ENCODE results near the gene ADPRHL1.

ADPRHL1 gene

DNA sequence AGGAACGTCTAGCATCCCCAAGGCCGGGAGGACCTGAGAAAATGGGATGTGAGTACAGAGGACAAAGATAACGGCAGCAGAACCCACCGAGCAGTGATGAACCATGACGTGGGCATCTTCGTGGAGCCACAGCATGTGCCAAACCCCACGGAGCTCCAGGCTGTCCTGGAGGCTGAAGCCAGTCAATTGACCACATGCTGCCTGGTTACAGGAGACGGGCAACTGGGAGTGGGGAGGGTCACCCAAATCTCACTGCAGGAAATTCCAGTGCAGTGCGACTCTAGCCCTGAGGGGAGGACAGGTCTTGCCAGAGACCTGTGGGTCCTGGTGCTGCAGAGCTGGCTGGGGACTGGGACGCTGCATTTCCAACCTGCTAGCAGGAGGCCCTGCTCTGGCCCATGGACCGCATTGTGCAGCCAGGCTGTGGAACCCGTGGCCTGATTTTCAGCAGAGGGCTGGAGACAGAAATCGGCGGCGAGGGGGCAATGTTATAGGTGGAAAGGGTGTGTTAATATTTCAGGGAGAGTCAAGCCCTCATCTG, 86.2 kb downstream of the ADPRHL1 start:
- DNase-seq, result no peak

DNA sequence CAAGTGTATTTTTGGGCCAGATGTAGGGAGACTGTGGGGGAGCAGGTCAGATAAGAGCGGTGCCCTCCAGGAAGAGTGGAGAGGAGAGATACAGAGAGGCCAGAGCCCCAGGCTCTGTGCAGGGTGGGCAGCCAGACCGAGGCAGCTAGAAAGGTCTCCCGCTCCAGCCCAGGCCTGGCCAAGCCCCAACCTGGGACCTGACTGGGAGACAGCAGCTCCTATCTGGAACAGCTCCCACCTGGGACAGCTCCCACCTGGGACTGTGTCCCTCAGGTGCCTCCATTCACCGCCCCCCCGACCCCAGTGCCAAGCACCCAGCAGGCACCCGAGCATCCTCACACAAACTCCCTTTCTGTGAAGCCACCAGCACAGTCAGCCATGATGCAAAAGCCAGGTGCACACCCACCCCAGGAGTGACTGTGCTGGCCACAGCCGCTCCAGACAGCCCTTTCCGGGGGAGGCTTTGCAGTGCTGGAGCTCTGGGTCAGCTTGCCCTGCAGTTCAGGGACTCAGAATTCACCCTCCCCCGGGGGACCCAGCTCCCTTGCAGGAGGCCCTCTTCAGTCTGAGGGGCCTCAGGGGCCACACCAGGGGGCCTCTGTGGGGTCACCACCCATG, 87.2 kb downstream of the ADPRHL1 start:
- DNase-seq, result no peak

DNA sequence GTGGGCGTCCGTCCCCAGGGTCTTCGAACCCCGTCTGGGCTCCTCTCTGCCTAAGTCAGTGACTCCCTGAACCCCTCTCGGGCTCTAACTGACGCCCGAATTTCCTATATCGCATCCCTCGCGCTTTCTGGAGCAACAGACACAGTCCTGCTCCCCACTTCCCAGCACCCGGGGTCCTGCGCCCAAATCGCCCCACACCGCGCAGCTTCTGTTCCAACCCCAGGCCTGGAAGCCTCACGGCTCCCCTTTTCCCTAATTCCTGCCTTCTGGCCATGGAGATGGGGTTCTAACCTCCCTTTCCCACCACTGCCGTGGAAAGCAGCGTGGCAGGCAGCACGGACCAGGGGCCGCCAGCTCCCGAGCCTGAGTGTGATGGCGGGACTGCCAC, 87.7 kb downstream of the ADPRHL1 start:
- no peak for DNase-seq

DNA sequence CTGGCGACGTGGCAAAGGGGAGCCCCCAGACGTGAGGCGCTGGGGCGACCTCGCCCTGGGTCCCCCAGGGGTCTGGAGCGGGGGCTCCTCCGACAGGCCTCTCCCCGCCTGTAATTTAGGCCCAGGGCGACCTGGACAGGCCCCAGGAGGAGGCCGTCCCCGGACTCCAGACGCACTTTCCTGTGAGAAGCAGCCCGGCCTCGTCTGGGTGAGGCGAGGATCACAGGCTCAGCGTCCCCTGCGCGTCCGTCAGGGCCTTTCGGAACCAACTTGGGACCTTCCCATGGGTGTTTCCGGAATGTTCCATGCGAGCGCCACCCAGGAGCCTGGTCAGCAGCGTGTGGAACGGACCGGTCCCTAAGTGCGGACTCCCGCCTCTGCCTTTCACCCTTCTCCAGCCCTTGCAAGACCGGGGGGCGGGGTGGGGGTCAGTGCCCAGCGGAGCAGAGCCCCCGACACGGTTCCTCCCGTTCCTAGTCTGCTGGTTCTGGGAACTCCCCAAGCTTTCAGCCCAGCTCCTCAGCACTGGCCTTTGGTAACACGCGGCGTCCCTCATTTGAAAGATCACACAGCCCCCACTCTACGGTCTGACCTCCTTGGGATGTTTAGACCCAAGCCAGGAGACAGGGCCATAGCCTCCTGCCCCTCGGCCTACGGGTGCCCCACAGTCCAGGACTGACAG, 88.2 kb downstream of the ADPRHL1 start:
- no peak for DNase-seq

DNA sequence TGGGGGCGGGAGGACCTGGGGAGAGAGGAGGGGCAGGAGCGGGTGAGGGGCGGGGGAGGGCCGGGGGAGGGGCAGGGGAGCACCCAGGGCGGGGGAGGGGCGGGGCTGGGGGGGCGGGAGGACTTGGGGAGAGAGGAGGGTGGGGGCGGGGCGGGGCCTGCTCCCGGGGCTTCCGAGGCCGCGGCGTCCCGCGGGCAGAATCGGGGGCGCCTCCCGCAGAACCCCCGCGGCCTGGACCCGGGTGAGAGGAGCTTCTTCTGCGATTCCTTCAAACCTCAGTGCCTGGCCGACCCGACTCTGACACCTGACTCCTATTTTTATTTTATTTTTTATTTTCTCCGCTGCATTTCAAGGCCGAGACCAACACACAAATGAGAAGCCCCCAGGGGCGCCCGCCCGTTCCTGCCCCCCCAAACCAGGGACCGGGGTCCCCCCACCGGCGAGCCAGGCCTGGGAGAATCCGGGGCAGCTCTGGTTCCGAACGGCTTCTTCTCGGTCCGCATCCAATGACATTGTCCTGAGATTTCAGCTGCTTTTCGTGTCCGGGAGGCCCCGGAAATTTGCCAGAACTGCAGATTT, 88.9 kb downstream of the ADPRHL1 start:
- peak; percentile 44 for DNase-seq

DNA sequence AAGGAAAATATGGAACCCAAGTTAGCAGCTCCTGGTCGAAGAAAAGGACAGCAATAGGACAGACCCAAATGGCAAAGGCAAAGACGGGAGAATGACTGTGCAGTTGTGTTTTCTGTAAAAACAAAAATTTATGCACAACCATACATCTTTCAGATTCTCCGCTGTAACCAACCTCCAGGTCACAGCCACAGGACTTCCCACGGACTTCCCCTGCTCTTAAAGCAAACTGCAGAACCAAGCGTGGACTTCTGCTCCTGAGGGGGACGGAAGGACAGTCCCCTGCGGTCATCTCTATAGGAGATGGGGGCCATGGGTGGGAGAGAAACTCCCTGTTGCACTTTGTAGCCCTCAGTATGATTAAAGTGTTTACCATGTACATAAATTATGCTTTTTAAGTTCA, 91.9 kb downstream of the ADPRHL1 start:
- DNase-seq, result no peak

DNA sequence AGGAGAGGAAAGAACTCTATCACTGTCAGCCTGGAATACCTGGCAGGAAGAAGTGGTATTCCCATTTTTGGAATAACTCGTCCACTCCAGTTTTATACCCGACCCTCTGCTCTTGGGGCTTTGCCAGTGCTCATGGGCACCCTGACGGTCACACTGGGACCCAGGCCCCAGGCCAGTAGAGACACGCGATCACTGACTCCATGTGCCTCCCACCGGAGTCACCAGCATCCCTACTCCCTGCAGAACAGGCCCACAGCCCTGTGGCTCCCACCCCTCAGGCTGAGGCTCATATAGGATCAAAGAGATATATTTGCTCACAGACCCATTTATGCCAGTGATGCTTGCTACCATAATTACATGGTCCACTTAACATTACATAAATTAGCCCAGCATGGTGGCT, 92.8 kb downstream of the ADPRHL1 start:
- DNase-seq, result no peak

DNA sequence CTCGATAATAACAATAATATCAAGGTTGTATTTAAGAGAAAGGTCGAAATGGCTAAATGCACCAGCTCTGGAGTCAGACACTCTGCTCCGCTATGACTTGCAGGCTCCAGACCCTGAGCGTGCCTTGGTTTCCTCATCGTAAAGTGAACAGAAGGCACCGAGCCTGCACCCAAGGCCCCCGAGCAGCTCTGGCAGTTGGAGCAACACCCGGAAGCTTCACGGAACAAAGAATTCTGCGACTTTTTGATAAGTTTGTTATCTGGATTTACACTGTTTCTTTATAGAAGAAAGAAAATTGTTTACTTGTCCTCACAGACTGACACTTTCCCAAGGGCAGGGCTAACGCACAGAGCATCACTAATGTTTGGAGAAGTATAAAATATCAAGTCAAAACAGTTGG, 93.7 kb downstream of the ADPRHL1 start:
- DNase-seq, result no peak

DNA sequence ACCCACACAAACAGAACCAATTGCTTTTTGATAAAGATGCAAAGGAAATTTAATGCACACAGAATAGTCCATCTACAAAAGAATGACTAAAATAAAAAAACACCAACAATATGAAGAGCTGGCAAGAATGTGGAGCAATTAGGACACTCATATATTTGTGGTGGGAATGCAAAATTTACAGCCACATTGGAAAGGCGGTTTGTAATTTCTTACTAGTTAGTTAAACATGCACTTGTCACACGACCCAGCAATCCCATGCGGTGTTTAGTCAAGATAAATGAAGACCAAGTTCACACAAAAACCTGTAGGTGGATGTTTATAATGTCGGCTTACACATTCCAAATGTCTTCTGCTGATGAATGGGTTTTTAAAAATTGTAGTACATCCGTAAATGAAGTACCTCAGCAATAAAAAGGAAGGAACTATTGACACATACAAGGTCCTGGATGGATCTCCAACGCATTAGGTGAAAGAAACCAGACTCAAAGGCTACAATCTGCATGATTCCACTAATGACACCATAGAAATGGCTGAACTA, 94.6 kb downstream of the ADPRHL1 start:
- no peak for DNase-seq

DNA sequence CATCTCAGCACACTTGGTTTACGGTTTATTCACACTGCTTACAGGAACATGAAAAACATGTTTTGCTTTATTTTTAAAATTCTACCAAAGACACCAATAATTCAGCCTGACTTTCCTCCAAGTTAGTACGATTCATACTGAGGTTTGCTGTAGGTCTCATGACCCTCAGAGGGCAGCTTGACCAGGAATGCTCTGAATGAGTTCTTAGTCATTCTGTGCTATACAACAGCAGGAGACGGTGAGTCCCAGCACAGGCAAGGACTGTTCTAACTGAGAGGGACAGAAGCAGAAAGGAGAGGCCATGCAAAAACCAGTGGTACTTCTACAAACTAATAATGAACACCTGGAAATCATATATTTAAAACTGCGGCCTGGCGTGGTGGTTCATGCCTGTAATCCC, 95.8 kb downstream of the ADPRHL1 start:
- no peak for DNase-seq

DNA sequence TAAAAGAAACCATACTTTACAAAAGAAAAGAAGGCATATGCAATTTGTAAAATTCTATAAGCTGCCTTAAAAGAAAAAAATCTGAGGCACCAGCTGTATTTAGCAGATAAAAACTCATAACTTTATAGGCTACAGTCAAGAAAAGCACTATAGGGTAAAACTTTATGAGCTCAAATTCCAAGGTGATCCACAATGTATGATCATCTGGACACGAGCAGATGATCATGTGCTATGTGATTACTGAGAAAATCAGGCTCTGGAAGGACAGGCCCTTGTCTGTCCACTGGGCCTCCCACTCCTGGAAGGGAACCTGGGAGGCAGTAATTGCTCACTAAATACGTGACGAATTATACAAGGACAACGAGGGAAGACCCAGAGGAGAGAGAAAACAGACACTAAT, 96.7 kb downstream of the ADPRHL1 start:
- no peak for DNase-seq

DNA sequence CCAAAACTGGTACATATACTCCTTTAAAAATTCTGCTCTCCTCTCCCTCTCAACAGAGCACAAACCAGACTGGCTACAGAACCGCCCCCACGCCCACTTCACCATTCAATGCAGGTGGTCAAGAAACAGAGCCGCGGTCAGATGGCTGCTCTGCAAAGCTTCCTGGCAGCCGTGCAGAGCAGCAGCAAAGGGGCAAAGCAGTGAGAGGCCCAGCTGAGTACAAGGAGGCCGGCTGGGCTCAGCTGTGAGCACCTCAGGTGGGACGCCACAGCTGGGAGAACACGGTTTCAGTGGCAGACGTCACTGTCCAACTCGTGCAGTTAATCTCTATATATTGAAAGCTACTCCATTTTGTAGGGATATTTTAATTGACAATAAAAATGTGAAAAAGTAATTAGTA, 97.7 kb downstream of the ADPRHL1 start:
- DNase-seq, result no peak

DNA sequence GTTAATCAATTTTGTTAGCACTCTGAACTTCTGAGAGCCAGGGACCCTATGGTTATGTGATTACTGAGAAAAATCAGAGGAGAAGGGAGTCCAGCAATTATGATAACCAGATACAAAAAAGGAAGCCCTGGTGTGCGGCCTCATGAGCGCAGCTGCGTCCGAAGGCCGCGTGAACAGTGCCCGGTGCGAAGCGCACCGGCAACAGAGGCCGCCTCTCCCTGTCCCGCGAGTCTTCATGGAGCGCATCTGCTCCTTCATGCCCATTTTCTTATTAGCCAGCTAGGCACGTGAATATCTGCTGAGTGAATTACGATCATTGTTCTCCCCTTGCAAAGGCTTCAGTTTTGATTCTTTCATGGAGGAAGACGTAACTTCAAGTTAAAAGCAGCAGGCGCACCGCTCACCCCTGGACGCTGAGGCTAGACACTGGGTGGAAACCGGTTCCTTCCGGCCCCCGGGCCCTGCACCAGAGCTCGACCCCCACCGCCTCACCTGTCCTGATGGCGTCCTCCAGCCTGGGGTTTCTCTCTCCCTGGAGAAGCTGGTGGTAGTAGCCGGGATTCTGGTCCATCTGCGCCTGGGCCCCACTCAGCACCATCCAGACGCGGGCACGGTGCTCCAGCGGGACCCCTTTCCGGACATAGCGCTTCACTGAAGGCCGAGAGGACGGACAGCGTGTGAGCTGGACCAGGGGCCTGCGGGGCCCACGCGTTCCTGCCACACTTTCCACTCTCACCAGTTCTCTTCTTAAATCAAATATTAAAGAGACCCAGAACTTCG, 98.3 kb downstream of the ADPRHL1 start:
- DNase-seq, result no peak

DNA sequence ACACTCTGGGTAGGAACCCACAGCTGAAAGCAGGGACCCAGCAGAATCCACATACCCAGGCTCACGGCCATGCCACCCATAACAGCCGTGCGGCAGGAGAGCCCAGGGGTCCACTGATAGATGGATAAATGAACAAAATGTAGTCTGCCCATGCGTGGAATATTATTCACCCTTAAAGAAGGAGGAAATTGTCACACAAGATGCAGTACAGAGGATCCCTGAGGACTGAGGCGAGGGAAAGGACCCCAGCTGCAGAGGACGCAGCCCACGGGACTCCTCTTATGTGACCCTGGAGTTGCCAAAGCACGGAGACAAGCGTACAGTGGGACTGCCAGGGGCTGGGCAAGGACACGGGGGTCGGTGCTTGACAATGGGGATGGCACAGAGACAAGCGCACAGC, 100.0 kb downstream of the ADPRHL1 start:
- no peak for DNase-seq

DNA sequence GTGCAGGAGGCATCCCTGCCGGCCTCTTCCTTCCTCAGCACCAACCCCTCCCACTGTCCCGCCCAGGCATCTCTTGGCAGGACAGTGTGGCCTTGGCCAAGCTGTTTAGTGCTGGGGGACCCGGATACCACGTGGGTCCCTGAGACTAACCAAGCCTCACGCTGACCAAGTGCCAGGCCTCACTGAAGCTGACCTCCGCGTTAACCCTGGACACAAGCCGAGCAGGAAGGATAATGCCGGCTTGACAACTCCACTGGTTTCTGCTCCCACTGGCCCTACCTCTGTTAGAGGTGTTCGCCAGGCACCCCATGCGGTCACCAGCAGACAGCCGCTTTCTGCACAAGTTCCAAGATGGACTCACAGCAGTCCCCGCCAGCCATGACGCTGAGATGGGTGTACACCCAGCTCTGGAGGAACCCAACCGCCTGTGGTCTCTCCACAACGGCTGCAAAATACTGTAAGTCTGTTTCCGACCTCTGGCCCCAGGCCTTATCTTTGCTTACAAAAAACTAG, 101.7 kb downstream of the ADPRHL1 start:
- DNase-seq, result no peak

DNA sequence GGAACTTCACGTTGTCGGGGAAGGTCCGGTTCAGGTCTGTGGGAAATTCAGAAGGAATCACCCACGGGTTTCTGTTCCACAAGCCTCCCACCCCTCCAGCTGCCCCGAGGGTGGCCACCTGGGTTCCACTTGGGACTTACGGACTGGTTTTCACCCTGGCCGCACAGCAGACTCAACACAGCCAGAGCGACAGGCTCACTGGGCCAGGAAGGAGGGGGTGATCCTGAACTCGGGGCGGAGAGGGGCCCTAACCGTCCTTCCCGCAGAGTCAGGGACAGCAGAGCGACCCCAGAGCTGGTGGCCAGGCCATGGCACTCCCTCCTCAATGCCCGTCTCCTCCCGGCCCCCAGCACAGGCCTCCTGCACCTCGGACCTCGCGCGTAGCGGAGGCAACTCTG, 102.4 kb downstream of the ADPRHL1 start:
- DNase-seq, result no peak

DNA sequence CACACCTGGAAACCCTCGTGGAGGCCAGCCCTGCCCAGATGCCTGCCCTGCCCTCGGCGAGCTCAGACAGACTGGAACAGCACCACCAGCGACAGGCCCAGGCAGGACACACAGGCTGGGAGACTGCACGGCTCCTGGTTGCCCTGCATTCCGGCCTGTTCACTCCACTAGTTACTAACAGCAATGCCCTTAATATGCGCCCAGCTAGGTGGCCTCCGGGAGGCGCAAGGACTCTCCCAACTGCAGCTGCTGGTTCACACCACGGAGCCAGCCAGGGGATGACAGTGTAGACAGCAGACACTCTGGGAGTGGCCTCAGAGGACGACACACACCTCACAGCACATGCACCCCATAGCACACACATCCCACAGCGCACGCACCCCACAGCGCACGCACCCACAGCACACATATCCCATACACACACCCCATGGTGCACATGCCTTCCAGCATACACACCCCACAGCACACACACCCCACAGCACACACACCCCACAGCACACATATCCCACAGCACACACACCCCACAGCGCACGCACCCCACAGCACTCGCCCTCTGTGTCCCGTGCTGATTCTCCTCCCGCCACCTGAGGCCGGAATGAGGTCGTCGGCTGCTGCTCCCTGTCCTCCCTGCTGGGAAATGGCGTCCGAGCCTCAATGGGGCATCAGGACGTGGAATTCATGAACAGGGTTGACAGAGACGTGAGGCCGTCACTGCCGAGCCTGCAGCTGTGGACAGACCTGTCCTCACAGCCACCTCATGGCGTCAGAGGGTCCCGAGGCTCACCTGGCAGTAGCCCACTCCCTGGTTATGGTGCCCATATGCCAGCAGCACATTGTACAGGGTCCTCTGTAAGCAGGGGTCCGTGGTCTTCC, 103.0 kb downstream of the ADPRHL1 start:
- no peak for DNase-seq
